HCT116 (cell line): Measurements from ENCODE around the gene GIMAP8. TPM values are rescaled to one million over a fixed set of nuclear protein-coding genes. Genes with fewer than 3 reads are reported as not detected.

ENCODE experiments used
- ATAC-seq: fragments of 200-7000 bp; cut with Tn5 transposase; 2 replicates; pipeline ENCODE4 v1.9.1; 2020; ENCODE audit warnings: mild to moderate bottlenecking, moderate library complexity
- BruUV-seq: library from RNA; stranded (reverse); fragments of 400-500 nt; replicated peaks from 2 replicates; lab custom pipeline; 2021; lab: Mats Ljungman, UMichigan
- CTCF ChIA-PET: fragments of 300-600 bp; sonication (Branson Sonifier 250); formaldehyde crosslinking; loops from one replicate; lab custom pipeline; 2021; ENCODE audit warnings: antibody characterized with exemption; lab: Charles Lee
- POLR2A ChIA-PET: fragments of 300-600, 350-600 bp; sonication (Branson Sonifier 250); formaldehyde crosslinking; loops from one replicate; lab custom pipeline; 2021; ENCODE audit warnings: antibody characterized with exemption; lab: Charles Lee
- RAD21 ChIA-PET, 2 experiments: fragments of 300-600 bp; sonication (Branson Sonifier 250); formaldehyde crosslinking; loops; one replicate each; lab custom pipeline; 2023; ENCODE audit warnings: low total read pairs in 2 of 2; ENCODE audit not compliant: uncharacterized antibody in 2 of 2, unreplicated experiment in 2 of 2, low non-redundant PET in 1 of 2; lab: Charles Lee
- DNase-seq: peaks from one replicate; pipeline ENCODE4 v3.0.0-alpha.2; 2010; ENCODE audit warnings: low read depth, low spot score
- H2AFZ ChIP-seq: fragments of 200-600 bp; shearing (Covaris generic), sonication (generic); 2 replicates; pipeline ENCODE4 v1.6.1; 2017; ENCODE audit warnings: low read depth, mixed run types, mixed read lengths, antibody characterized with exemption, low read length; ENCODE audit not compliant: poor library complexity, severe bottlenecking
- H3K27ac ChIP-seq: 2 replicates; pipeline ENCODE4 v1.5.1; 2012; ENCODE audit warnings: low read depth, low read length
- H3K27me3 ChIP-seq: fragments of 200-600 bp; sonication (generic); 2 replicates; pipeline ENCODE4 v1.6.1; 2016; ENCODE audit warnings: mixed run types, low read length, mixed read lengths; ENCODE audit not compliant: insufficient read depth
- H3K36me3 ChIP-seq, 2 experiments: fragments of 200-500 bp in 1 of 2; fragments of 200-600 bp in 1 of 2; sonication (Bioruptor generic) in 1 of 2; sonication (generic) in 1 of 2; 2 replicates each; pipeline versions ENCODE4 v1.5.1 to v1.6.1; 2014 to 2016; ENCODE audit warnings: low read length in 2 of 2, inconsistent platforms in 1 of 2, mixed read lengths in 1 of 2, mixed run types in 1 of 2; ENCODE audit not compliant: insufficient read depth in 2 of 2, control insufficient read depth in 1 of 2
- H3K4me1 ChIP-seq, 2 experiments: fragments of 200-600 bp in 1 of 2; sonication (generic) in 1 of 2; 2 replicates each; pipeline versions ENCODE4 v1.5.1 to v1.6.1; 2012 to 2017; ENCODE audit warnings: low read length in 2 of 2, inconsistent platforms in 1 of 2, mild to moderate bottlenecking in 1 of 2, mixed read lengths in 1 of 2, mixed run types in 1 of 2, moderate library complexity in 1 of 2; ENCODE audit not compliant: insufficient read depth in 2 of 2, control insufficient read depth in 1 of 2
- H3K4me2 ChIP-seq: fragments of 200-600 bp; sonication (generic); 2 replicates; pipeline ENCODE4 v1.6.1; 2017; ENCODE audit warnings: mixed run types, low read length, mixed read lengths
- H3K4me3 ChIP-seq, 2 experiments: fragments of 200-600 bp in 1 of 2; sonication (generic) in 1 of 2; replicated peaks in 1 of 2; 2 replicates each; pipeline ENCODE4 v1.5.1; 2011 to 2016; ENCODE audit warnings: low read length in 2 of 2, control low read depth in 1 of 2, low read depth in 1 of 2, mild to moderate bottlenecking in 1 of 2, mixed read lengths in 1 of 2, mixed run types in 1 of 2
- H3K79me2 ChIP-seq: fragments of 200-600 bp; sonication (generic); 2 replicates; pipeline ENCODE4 v1.6.1; 2017; ENCODE audit warnings: mild to moderate bottlenecking, mixed run types, low read length, moderate library complexity, mixed read lengths; ENCODE audit not compliant: insufficient read depth
- H3K9ac ChIP-seq: fragments of 200-600 bp; sonication (generic); 2 replicates; pipeline ENCODE4 v1.6.1; 2016; ENCODE audit warnings: low read length, mixed read lengths
- H3K9me2 ChIP-seq: fragments of 200-600 bp; sonication (generic), shearing (Covaris generic); 2 replicates; pipeline ENCODE4 v1.6.1; 2017; ENCODE audit warnings: mixed run types, mild to moderate bottlenecking, moderate library complexity; ENCODE audit not compliant: insufficient read depth
- H3K9me3 ChIP-seq, 2 experiments: fragments of 200-500 bp in 1 of 2; fragments of 200-600 bp in 1 of 2; sonication (Bioruptor generic) in 1 of 2; sonication (generic) in 1 of 2; 2 replicates each; pipeline ENCODE4 v1.6.1; 2014 to 2017; ENCODE audit warnings: low read length in 2 of 2, mixed read lengths in 2 of 2, inconsistent platforms in 1 of 2, low read depth in 1 of 2, mild to moderate bottlenecking in 1 of 2, mixed run types in 1 of 2, moderate library complexity in 1 of 2; ENCODE audit not compliant: control insufficient read depth in 1 of 2, insufficient read depth in 1 of 2
- H4K20me1 ChIP-seq: fragments of 200-600 bp; sonication (generic), shearing (Covaris generic); 2 replicates; pipeline ENCODE4 v1.6.1; 2017; ENCODE audit warnings: mixed run types, mild to moderate bottlenecking, moderate library complexity; ENCODE audit not compliant: insufficient read depth
- CTCF ChIP-seq, 3 experiments: fragments of 200-600 bp in 1 of 3; sonication (generic) in 1 of 3; IDR thresholded peaks in 2 of 3; conservative IDR thresholded peaks in 1 of 3; 2 replicates each; pipeline ENCODE4 v1.5.1; 2012 to 2017; ENCODE audit warnings: low read depth in 2 of 3, low read length in 2 of 3, antibody characterized with exemption in 1 of 3, borderline replicate concordance in 1 of 3, control low read depth in 1 of 3, mild to moderate bottlenecking in 1 of 3, mixed read lengths in 1 of 3, mixed run types in 1 of 3, moderate library complexity in 1 of 3; ENCODE audit not compliant: insufficient read depth in 1 of 3
- EGR1 ChIP-seq: IDR thresholded peaks from 2 replicates; pipeline ENCODE4 v1.6.1; 2012; ENCODE audit warnings: low read depth
- EZH2phosphoT487 ChIP-seq: fragments of 200-600 bp; IDR thresholded peaks from 2 replicates; pipeline ENCODE4 v1.6.1; 2018; ENCODE audit warnings: antibody characterized with exemption, borderline replicate concordance
- POLR2AphosphoS5 ChIP-seq: IDR thresholded peaks from 2 replicates; pipeline ENCODE4 v1.6.1; 2011; ENCODE audit warnings: mild to moderate bottlenecking, low read depth, low read length, moderate library complexity
- REST ChIP-seq: IDR thresholded peaks from 2 replicates; pipeline ENCODE4 v1.6.1; 2012; ENCODE audit warnings: low read depth
- SIN3A ChIP-seq: IDR thresholded peaks from 2 replicates; pipeline ENCODE4 v1.6.1; 2012; ENCODE audit warnings: low read depth
- SP1 ChIP-seq: IDR thresholded peaks from 2 replicates; pipeline ENCODE4 v1.6.1; 2012; ENCODE audit warnings: low read depth
- SRF ChIP-seq: IDR thresholded peaks from 2 replicates; pipeline ENCODE4 v1.6.1; 2012; ENCODE audit warnings: low read depth
- TCF7L2 ChIP-seq: IDR thresholded peaks from 2 replicates; pipeline ENCODE4 v1.7.0; 2011; ENCODE audit warnings: borderline replicate concordance, inconsistent platforms; ENCODE audit not compliant: insufficient read depth, insufficient read length; ENCODE audit errors: extremely low read depth
- intact Hi-C: fragments of 100-400 bp; cut with micrococcal nuclease; formaldehyde crosslinking; loops from 2 replicates; pipeline ENCODE4 v1.10.0; 2022
- total RNA-seq: library from RNA; stranded (reverse); gene quantifications from one replicate; pipeline ENCODE4 v1.2.1, GENCODE V29; 2021; ENCODE audit not compliant: unreplicated experiment

Gene GIMAP8
- total RNA-seq, 1 experiment from 2014 or later, result 0.15 TPM

GRCh38 chr7:150430465-150431085 lies 19.9 kb upstream of the GIMAP8 start:
- RAD21 ChIA-PET, result no interaction called here
- H4K20me1 ChIP-seq, result no peaks in the 10 kb centered on the region
- no TSS peak for BruUV-seq
- no peaks in the 10 kb centered on the region for H3K9me3 ChIP-seq
- H2AFZ ChIP-seq, result no peak overlapping the region
- TF ChIP-seq EZH2phosphoT487 (no peak), REST (no peak)
- TF ChIP-seq, all 23 proteins: peak for 0
- Histone ChIP-seq H3K79me2 (no peaks in the 10 kb centered on the region), H3K27ac (no peak overlapping the region), H3K36me3 (no peaks in the 10 kb centered on the region), H3K9ac (no peak overlapping the region), H3K9me2 (no peaks in the 10 kb centered on the region), H3K4me1 (no peaks in the 10 kb centered on the region), H3K4me2 (no peak overlapping the region), H3K4me3 (no peak overlapping the region), H3K27me3 (peaks cover 9% of the 10 kb centered on the region; the same call in 1 of the 2 replicates)
- POLR2A ChIA-PET, result no interaction called here
- CTCF ChIA-PET, result no interaction called here
- intact Hi-C loops, result no loop called here
- ATAC-seq (no peak), DNase-seq (no peak)

- no peak overlapping the region for H3K4me3 ChIP-seq
- H3K9ac ChIP-seq, result no peak overlapping the region
- H2AFZ ChIP-seq, result no peak overlapping the region
- H3K9me2 ChIP-seq, result no peaks in the 10 kb centered on the region
- H3K27me3 ChIP-seq, result peaks cover 9% of the 10 kb centered on the region
- intact Hi-C loops, result no loop called here
- ChIA-PET POLR2A (no interaction called here), CTCF (no interaction called here), RAD21 (no interaction called here)
- no peak overlapping the region for H3K4me2 ChIP-seq
- TF ChIP-seq POLR2AphosphoS5 (no peak), EGR1 (no peak), CTCF (IDR thresholded peaks at IDR 0.05 in 2 of 3, conservative IDR thresholded peaks at IDR 0.05 in 1 of 3; ENCODE audit: borderline replicate concordance in 1 of 3, insufficient read depth in 1 of 3, low read depth in 2 of 3, low read length in 2 of 3) (no peak), SIN3A (no peak), SRF (no peak), TCF7L2 (no peak), SP1 (no peak)
- H3K36me3 ChIP-seq, result no peaks in the 10 kb centered on the region
- no peaks in the 10 kb centered on the region for H3K79me2 ChIP-seq
- H3K4me1 ChIP-seq, result no peaks in the 10 kb centered on the region
- DNase-seq (no peak), ATAC-seq (no peak)
- no peak overlapping the region for H3K27ac ChIP-seq
- no peaks in the 10 kb centered on the region for H3K9me3 ChIP-seq
- H4K20me1 ChIP-seq, result no peaks in the 10 kb centered on the region
- no TSS peak for BruUV-seq
These were observed 18.4 kb upstream of the GIMAP8 start for GRCh38 chr7:150431839-150432658.
